ENCODE data around the gene ANO4. TPM values are rescaled to one million over a fixed set of nuclear protein-coding genes. Genes with fewer than 3 reads are reported as not detected.

ANO4 gene
- total and polyA plus RNA-seq, 4 donors, result 0.10 to 1.9 (median 0.86) TPM

DNA sequence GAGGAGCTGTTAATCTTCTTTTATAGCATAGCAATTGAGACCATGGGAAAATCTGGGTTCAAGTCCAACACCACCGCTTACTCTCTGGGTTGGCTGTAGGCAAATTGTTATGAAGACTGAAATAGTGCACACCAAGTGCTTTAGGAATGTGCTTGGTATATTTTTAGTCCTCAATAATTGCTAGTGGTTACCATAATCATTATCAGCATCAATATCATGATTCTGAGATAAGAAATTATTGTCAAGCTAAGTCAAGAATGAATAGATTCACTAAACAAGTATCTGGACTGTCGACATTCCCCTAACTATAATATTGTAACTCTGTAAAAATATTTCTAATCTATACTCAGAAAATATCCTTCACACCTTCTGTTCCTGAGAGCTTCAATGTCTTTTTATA is 48.5 kb downstream of the ANO4 start:
- Histone ChIP-seq H3K36me3 (ENCODE audit: control insufficient read depth in 4 of 4, insufficient read depth in 4 of 4, low read length in 4 of 4) (no peaks in the 10 kb centered on the region), H3K4me3 (no peak overlapping the region), H3K9me3 (ENCODE audit: control insufficient read depth in 4 of 4, insufficient read depth in 3 of 4, low read length in 3 of 4) (no peaks in the 10 kb centered on the region), H3K4me1 (ENCODE audit: control insufficient read depth in 5 of 5, insufficient read depth in 5 of 5, low read length in 5 of 5) (no peaks in the 10 kb centered on the region), H3K27me3 (ENCODE audit: control insufficient read depth in 3 of 3, insufficient read depth in 3 of 3, low read length in 2 of 3) (no peaks in the 10 kb centered on the region), H3K27ac (ENCODE audit: low read depth in 1 of 2, low read length in 1 of 2) (no peak overlapping the region), H3K9ac (ENCODE audit: insufficient read depth in 1 of 2, low read length in 2 of 2) (no peak overlapping the region)
- TF ChIP-seq, protein P1, sequence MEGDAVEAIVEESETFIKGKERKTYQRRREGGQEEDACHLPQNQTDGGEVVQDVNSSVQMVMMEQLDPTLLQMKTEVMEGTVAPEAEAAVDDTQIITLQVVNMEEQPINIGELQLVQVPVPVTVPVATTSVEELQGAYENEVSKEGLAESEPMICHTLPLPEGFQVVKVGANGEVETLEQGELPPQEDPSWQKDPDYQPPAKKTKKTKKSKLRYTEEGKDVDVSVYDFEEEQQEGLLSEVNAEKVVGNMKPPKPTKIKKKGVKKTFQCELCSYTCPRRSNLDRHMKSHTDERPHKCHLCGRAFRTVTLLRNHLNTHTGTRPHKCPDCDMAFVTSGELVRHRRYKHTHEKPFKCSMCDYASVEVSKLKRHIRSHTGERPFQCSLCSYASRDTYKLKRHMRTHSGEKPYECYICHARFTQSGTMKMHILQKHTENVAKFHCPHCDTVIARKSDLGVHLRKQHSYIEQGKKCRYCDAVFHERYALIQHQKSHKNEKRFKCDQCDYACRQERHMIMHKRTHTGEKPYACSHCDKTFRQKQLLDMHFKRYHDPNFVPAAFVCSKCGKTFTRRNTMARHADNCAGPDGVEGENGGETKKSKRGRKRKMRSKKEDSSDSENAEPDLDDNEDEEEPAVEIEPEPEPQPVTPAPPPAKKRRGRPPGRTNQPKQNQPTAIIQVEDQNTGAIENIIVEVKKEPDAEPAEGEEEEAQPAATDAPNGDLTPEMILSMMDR (IDR thresholded peaks at IDR 0.05; ENCODE audit: control extremely low read depth, extremely low read depth), result no peak
- no peak for ATAC-seq (ENCODE audit: insufficient read depth, low FRiP score)
- DNase-seq, result no peak
- WGBS, 2 donors, result 71 to 88% methylated on average over 2 of the region's 2 CpGs

DNA sequence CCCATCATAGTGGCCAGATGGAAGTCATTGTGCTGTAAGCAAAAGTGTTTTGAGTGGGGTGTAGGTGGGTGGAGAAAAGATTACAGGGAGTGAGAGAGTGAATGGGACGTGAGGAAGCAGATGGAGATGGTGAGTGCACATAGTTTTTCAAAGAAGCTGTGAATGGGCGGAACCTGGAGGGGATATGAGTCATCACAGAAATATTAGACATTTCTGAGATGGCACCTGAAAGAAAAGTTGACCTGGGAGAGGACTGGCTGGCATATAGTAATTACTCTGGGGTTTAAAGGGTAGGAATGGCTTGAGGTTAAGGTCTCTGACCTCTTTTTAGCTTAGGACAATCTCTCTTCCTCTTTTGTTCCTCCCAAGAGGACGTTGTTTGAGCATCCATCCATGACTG is 50.5 kb downstream of the ANO4 start:
- H3K36me3 ChIP-seq (ENCODE audit: control insufficient read depth in 4 of 4, insufficient read depth in 4 of 4, low read length in 4 of 4), result no peaks in the 10 kb centered on the region
- no peak for DNase-seq
- TF ChIP-seq, protein P1 (IDR thresholded peaks at IDR 0.05; ENCODE audit: control extremely low read depth, extremely low read depth), result no peak
- no peak for ATAC-seq (ENCODE audit: insufficient read depth, low FRiP score)
- no peaks in the 10 kb centered on the region for H3K4me1 ChIP-seq (ENCODE audit: control insufficient read depth in 5 of 5, insufficient read depth in 5 of 5, low read length in 5 of 5)
- H3K4me3 ChIP-seq, result no peak overlapping the region
- no peak overlapping the region for H3K27ac ChIP-seq (ENCODE audit: low read depth in 1 of 2, low read length in 1 of 2)
- 55 to 65% methylated on average over 3 of the region's 3 CpGs for WGBS, 2 donors
- no peak overlapping the region for H3K9ac ChIP-seq (ENCODE audit: insufficient read depth in 1 of 2, low read length in 2 of 2)
- no peaks in the 10 kb centered on the region for H3K9me3 ChIP-seq (ENCODE audit: control insufficient read depth in 4 of 4, insufficient read depth in 3 of 4, low read length in 3 of 4)
- no peaks in the 10 kb centered on the region for H3K27me3 ChIP-seq (ENCODE audit: control insufficient read depth in 3 of 3, insufficient read depth in 3 of 3, low read length in 2 of 3)

DNA sequence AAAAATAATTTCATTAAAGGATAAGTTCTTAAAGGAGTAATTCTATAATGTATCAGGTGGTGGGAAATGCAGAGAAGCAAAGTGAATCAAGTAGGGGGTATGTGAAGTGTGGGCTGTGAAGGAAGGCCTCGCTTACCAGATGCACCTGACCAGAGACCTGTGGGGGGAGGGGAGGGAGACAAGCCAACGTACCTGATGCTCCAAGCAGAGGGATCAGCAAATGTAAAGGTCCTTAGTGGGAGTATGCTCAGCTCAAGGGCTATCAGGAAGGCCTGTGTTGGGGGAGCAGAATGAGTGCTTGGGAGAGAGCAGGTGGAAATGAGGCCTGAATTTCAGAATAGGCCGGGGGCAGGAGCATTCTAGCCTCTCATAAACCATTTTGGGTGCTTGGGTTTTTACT is 57.1 kb downstream of the ANO4 start:
- H3K4me1 ChIP-seq (ENCODE audit: control insufficient read depth in 5 of 5, insufficient read depth in 5 of 5, low read length in 5 of 5), result no peaks in the 10 kb centered on the region
- TF ChIP-seq, protein P1 (IDR thresholded peaks at IDR 0.05; ENCODE audit: control extremely low read depth, extremely low read depth), result no peak
- H3K27ac ChIP-seq (ENCODE audit: low read depth in 1 of 2, low read length in 1 of 2), result no peak overlapping the region
- no peak overlapping the region for H3K9ac ChIP-seq (ENCODE audit: insufficient read depth in 1 of 2, low read length in 2 of 2)
- WGBS, 2 donors, result 47 to 62% methylated on average over 3 of the region's 3 CpGs
- ATAC-seq (ENCODE audit: insufficient read depth, low FRiP score) (no peak), DNase-seq (no peak)
- H3K36me3 ChIP-seq (ENCODE audit: control insufficient read depth in 4 of 4, insufficient read depth in 4 of 4, low read length in 4 of 4), result no peaks in the 10 kb centered on the region
- no peak overlapping the region for H3K4me3 ChIP-seq
- no peaks in the 10 kb centered on the region for H3K9me3 ChIP-seq (ENCODE audit: control insufficient read depth in 4 of 4, insufficient read depth in 3 of 4, low read length in 3 of 4)
- H3K27me3 ChIP-seq (ENCODE audit: control insufficient read depth in 3 of 3, insufficient read depth in 3 of 3, low read length in 2 of 3), result no peaks in the 10 kb centered on the region

DNA sequence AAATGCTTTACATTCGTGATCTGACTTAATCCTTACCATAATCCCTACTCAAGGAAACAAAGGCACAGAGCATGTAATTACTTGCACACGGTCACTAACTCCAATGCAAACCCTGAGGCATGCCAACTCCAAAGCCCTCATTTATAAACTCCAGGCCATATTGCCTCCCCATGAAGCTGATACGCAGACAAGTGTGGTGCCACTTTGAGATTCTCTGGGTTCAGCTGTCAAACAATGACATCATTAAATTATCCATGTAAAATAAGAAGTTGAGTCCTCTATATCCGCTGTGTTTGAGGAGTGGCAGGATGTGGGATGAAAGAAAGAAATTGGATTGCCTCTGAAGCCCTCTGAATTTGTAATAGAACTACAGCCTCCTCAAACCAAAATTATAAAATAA is 62.8 kb downstream of the ANO4 start:
- Histone ChIP-seq H3K27me3 (ENCODE audit: control insufficient read depth in 3 of 3, insufficient read depth in 3 of 3, low read length in 2 of 3) (no peaks in the 10 kb centered on the region), H3K27ac (ENCODE audit: low read depth in 1 of 2, low read length in 1 of 2) (no peak overlapping the region), H3K4me1 (ENCODE audit: control insufficient read depth in 5 of 5, insufficient read depth in 5 of 5, low read length in 5 of 5) (no peaks in the 10 kb centered on the region), H3K9ac (ENCODE audit: insufficient read depth in 1 of 2, low read length in 2 of 2) (no peak overlapping the region), H3K36me3 (ENCODE audit: control insufficient read depth in 4 of 4, insufficient read depth in 4 of 4, low read length in 4 of 4) (no peaks in the 10 kb centered on the region), H3K4me3 (no peak overlapping the region), H3K9me3 (ENCODE audit: control insufficient read depth in 4 of 4, insufficient read depth in 3 of 4, low read length in 3 of 4) (peaks cover 0 to 2% (median 0%) of the 10 kb centered on the region in 4 donors)
- DNase-seq, result no peak
- no peak for ATAC-seq (ENCODE audit: insufficient read depth, low FRiP score)
- 84 to 90% methylated on average over 4 of the region's 4 CpGs for WGBS, 2 donors
- TF ChIP-seq, protein P1 (IDR thresholded peaks at IDR 0.05; ENCODE audit: control extremely low read depth, extremely low read depth), result no peak

Measured in lung (tissue), 12 donors.